HepG2 (cell line): Measurements from ENCODE around the gene MTOR.

Experiments used
- AFF4 ChIP-seq: sonication (generic); formaldehyde crosslinking; IDR thresholded peaks from 2 replicates; pipeline ENCODE4 v1.4.0; 2020; ENCODE audit warnings: missing genetic modification reagents
- ARNT ChIP-seq: fragments of 450-650 bp; IDR thresholded peaks from 2 replicates; pipeline ENCODE4 v1.6.1; 2017
- CTCF ChIP-seq: sonication (generic); formaldehyde crosslinking; IDR thresholded peaks from 2 replicates; pipeline ENCODE4 v1.5.0; 2020; ENCODE audit warnings: mild to moderate bottlenecking, missing genetic modification reagents, moderate library complexity
- ETV6 ChIP-seq: sonication (generic); formaldehyde crosslinking; conservative IDR thresholded peaks from 2 replicates; pipeline ENCODE4 v1.4.0; 2020; ENCODE audit warnings: missing genetic modification reagents
- GTF2F1 ChIP-seq: fragments of 150-350 bp; IDR thresholded peaks from 2 replicates; pipeline ENCODE4 v1.6.1; 2014; ENCODE audit warnings: low read length
- HMGXB3 ChIP-seq: sonication (generic); formaldehyde crosslinking; IDR thresholded peaks from 2 replicates; pipeline ENCODE4 v1.4.0; 2020; ENCODE audit warnings: missing genetic modification reagents, borderline replicate concordance
- HNF4G ChIP-seq, 2 experiments: sonication (generic) in 1 of 2; formaldehyde crosslinking in 1 of 2; IDR thresholded peaks; 2 replicates each; pipeline versions ENCODE4 v1.4.0 to v1.6.1; 2011 to 2020; ENCODE audit warnings: borderline replicate concordance in 2 of 2, low read depth in 2 of 2, mild to moderate bottlenecking in 2 of 2, low read length in 1 of 2, missing genetic modification reagents in 1 of 2, moderate library complexity in 1 of 2
- MBNL3 ChIP-seq: fragments of 250-450 bp; sonication (Bioruptor Pico); conservative IDR thresholded peaks from 2 replicates; pipeline ENCODE4 v1.8.0; 2022; ENCODE audit warnings: mild to moderate bottlenecking, inconsistent platforms
- RFXANK ChIP-seq: IDR thresholded peaks from 2 replicates; pipeline ENCODE4 v1.6.1; 2016
- TAF1 ChIP-seq: sonication (generic); formaldehyde crosslinking; IDR thresholded peaks from 2 replicates; pipeline ENCODE4 v1.4.0; 2020; ENCODE audit warnings: missing genetic modification reagents
- TP53 ChIP-seq: sonication (generic); formaldehyde crosslinking; conservative IDR thresholded peaks from 2 replicates; pipeline ENCODE4 v1.4.0; 2020; ENCODE audit warnings: missing genetic modification reagents
- ZNF687 ChIP-seq: sonication (generic); formaldehyde crosslinking; IDR thresholded peaks from 2 replicates; pipeline ENCODE4 v1.5.1; 2020; ENCODE audit warnings: mild to moderate bottlenecking, missing genetic modification reagents, moderate library complexity

DNA sequence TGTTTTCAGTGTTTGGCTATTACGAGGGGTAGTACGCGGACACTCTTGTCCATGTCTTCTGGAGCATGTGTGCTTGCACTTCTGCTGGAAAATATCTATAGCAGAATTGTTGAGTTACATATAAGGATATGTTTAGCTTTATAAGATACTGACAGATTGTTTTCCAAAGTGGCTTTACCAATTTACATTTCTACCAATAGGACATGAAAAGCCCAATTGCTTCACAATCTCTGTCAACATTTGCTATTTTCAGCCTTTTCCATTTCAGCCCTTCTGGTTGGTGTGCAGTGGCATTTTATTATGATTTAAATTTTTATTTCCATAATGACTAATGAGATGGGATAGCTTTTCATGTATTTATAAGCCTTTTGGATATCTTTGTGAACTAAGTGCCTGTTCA is 79.5 kb downstream of the MTOR start:
- TF ChIP-seq TAF1 (CRISPR knock-in tag) (no peak), GTF2F1 (no peak), AFF4 (CRISPR knock-in tag) (no peak), ZNF687 (CRISPR knock-in tag) (no peak), HMGXB3 (no peak), RFXANK (no peak), TP53 (CRISPR knock-in tag) (no peak), ETV6 (CRISPR knock-in tag) (no peak), ARNT (no peak), MBNL3 (no peak), HNF4G (IDR thresholded peaks at IDR 0.05; ENCODE audit: borderline replicate concordance, low read depth, low read length) (no peak), HNF4G (CRISPR knock-in tag; IDR thresholded peaks at IDR 0.05; ENCODE audit: borderline replicate concordance, low read depth) (no peak), CTCF (CRISPR knock-in tag) (no peak)
